HG03095 (cell line): ENCODE data around the gene PTPRN2.
A peak's percentile ranks its signal among the peaks of the same experiment; 100 is the strongest.
"Not testable (repeated sequence)": the region's sequence is repeated elsewhere in the genome, so short reads cannot be mapped to it uniquely, and the experiment has no call there.

Experiments used
- ATAC-seq: cut with Tn5 transposase; IDR thresholded peaks from one replicate; pipeline ENCODE4 v1.9.1; 2021; ENCODE audit warnings: moderate library complexity; ENCODE audit not compliant: unreplicated experiment

Gene PTPRN2

DNA sequence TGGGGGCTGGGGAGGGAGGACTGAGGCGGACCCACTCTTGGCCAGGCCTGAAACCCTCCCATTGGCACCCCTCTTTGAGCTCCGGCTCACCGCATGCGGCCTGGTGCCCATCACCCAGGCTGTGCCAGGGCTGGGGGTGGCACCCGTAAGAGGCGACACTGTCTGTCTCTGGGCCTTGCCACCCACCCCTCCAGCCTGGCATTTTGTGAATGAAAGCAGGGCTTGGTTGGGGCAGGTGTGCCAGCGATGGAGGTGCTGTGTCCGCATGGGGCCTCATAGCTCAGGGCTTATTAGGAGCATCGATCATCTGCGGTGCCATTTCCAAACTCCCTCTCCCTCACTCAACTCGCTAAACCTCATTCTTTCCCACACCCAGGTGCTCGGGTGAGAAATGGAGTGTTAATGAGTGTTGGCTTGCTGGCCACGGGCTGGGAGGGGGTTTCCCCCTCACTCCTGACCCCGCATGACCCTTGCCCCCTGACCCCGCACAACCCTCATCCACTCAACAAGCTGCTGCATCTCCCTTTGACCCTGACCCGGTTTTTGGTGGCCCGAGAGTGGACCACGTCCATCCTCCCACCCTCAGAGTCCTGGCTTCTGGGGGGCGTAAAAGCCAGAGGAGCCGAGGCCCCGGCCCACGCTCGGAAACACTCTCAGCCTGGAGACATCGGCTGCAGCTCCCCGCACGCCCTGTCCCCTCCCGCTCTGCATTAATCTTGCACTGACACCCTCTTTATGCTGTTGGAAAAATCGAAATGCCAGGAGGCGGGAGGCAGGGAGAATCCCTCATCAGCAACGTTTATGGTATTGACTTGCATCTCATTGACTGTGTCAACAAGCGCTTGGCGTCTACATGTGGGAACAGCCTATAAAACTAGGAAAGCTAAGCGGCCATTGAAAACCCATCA lies 1089.6 kb downstream of the PTPRN2 start:
- no peak for ATAC-seq

- no peak for ATAC-seq
Measured at GRCh38 chr7:157497367-157497743, 1090.3 kb downstream of the PTPRN2 start.

DNA sequence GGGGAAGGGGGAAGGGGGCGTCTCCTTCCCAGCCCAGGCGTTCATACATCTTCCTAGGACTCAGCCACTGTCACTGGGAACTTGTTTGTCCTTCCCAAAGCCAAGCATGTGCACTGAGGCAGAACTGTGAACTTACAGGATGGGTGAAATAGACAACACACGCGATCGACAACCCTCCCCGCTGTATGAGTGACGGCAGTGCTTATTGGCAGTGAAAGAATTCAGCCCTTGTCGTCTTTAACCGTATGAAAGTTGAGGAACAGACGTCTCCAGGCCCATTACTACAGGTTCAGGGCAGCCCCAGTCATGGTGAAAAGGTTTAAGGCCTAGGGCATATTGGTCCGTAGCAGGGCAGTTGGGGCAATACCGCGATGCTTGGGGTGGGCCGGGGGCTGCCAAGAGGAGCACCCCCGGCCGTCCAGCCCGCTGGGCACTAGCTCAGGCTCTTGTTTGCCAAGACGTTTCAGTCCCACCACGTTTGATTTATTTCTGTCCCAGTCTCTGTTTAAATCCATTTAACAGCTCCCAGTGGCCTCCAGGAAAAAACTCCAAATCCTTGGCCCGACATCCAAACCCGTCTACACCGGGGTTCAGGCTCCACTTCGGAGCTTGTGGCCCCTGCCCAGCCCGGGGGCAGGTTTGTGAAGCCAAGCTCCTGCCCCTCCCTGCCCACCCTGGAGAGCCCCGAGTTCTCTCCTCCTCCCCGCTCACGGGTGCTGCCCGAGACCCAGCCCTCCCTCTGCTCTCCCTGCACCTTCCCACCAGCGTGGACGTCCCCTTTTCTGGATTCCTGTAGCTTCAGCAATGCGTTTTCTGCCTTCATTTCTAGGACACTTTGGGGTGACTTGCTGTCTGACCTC lies 1091.0 kb downstream of the PTPRN2 start:
- no peak for ATAC-seq

- ATAC-seq: peak; percentile 51
Measured at GRCh38 chr7:157495594-157495993, 1092.0 kb downstream of the PTPRN2 start.

GRCh38 chr7:157495177-157495553 lies 1092.5 kb downstream of the PTPRN2 start:
- ATAC-seq: no peak

GRCh38 chr7:157494506-157495176 lies 1093.0 kb downstream of the PTPRN2 start:
- no peak for ATAC-seq

DNA sequence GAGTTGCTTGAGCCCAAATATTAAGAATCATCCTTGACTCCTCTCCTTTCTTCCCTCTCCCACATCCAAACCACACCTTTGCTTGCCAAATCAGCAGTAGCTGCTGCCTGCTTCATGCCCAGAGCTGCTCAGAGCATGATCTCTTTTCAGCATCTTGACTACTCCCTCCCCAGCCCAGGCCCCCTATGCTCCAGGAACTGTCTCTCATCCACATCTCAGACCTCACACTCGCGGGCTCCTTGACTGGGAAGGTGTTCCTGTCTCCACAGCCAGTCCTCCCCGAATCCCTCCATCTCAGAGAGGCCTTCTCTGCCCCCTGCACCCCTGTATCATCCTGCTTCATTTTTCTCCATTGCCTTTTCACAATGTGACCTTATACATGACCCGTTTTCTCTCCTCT lies 1093.8 kb downstream of the PTPRN2 start:
- no peak for ATAC-seq

DNA sequence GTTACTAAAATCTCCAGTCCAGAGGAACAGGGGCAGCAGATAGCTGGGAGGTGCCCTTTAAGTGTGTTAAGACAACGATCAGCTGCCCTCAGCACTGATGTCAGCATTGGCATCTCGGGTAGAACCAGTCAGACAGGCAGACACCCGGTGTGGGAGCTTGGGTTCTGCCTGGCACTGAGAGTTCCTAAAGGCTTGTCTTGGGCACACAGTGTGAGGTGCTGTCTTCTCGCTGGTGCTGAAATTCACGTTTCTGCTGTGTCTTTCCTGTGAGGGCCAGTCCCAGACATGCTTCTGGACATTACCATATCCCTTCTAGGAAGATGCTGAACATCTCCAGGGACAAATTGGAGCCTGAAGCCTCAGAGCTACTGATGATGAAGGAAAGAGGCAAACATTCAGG lies 1094.6 kb downstream of the PTPRN2 start:
- no peak for ATAC-seq

DNA sequence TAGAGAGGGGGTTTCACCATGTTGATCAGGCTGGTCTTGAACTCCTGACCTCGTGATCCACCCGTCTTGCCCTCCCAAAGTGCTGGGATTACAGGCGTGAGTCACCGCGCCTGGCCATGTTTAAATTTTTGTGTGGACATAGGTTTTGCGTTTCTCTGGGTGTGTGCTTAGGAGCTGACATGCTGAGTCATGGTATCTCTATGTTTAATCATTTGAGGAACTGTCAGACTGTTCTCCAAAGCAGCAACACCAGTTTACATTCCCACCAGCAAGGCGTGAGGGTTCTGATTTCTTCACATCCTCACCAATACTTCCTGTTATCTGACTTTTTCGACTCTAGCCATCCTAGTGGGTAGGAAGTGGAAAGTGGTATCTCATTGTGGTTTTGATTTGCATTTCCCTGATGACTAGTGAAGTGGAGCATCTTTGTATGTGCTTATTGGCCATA lies 1097.1 kb downstream of the PTPRN2 start:
- no peak for ATAC-seq

- not testable (repeated sequence) for ATAC-seq
Measured at GRCh38 chr7:157489870-157490269, 1097.8 kb downstream of the PTPRN2 start.
